Measurements from ENCODE around the gene UNC119.

UNC119 gene

DNA sequence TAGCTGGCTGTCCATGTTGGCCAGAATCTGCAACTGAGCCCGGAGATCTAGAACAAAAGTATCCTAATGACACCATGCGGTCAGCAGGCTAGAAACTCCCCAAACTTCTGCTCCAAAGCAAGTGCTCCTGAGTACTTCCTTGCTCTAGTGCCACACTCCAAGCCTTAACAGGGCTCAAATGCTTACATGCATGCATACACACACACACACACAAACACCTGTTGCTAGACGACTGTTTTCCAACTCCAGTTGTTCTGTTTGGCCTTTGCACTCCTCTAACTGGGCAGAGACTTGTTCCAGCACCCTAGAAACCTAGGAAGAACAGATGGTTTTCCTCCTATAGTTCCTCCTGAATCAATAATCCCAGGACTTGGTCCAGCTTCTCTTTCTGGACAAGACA lies 32.0 kb upstream of the UNC119 start:
- no CpG with 5 or more reads among the region's 3 CpGs for WGBS, 2 donors (ENCODE audit: extremely low coverage in 2 of 2, insufficient read length in 2 of 2, insufficient replicate concordance in 1 of 2)

GRCh38 chr17:28582513-28582912 lies 30.1 kb upstream of the UNC119 start:
- no peak overlapping the region for H3K9ac ChIP-seq (ENCODE audit: low read depth, low read length, poor library complexity)

More for the DNA sequence above, 32.0 kb upstream of the UNC119 start:
- Histone ChIP-seq H2BK12ac (ENCODE audit: low read length) (no peak overlapping the region), H3K14ac (ENCODE audit: low read length) (no peak overlapping the region), H3K36me3 (replicated peaks in 1 of 2; ENCODE audit: control insufficient read depth in 2 of 2, insufficient read depth in 2 of 2, low read length in 2 of 2) (peaks cover 63 to 94% of the 10 kb centered on the region in 2 donors), H2BK5ac (ENCODE audit: low read length) (no peak overlapping the region), H2AFZ (ENCODE audit: low read length) (no peak overlapping the region), H3K4me2 (ENCODE audit: insufficient read depth, low read length, poor library complexity, severe bottlenecking) (no peak overlapping the region), H3K9ac (ENCODE audit: low read depth, low read length, poor library complexity) (no peak overlapping the region), H3K23ac (ENCODE audit: low read depth, low read length, poor library complexity) (no peak overlapping the region), H3K27me3 (ENCODE audit: control insufficient read depth in 3 of 3, insufficient read depth in 3 of 3, low read depth in 1 of 3, low read length in 3 of 3) (no peaks in the 10 kb centered on the region), H3K4me1 (ENCODE audit: control insufficient read depth in 2 of 2, insufficient read depth in 1 of 2, low read depth in 1 of 2, low read length in 2 of 2) (no peaks in the 10 kb centered on the region), H3K4me3 (ENCODE audit: low read length in 2 of 2) (no peak overlapping the region), H2BK120ac (ENCODE audit: low read depth, low read length) (no peak overlapping the region), H3K18ac (ENCODE audit: low read length) (no peak overlapping the region), H3K9me3 (replicated peaks in 1 of 2; ENCODE audit: control insufficient read depth in 2 of 2, insufficient read depth in 1 of 2, low read depth in 1 of 2, low read length in 2 of 2) (no peaks in the 10 kb centered on the region), H3K79me1 (ENCODE audit: low read depth, low read length) (peaks cover 4% of the 10 kb centered on the region), H4K91ac (ENCODE audit: low read depth, low read length, poor library complexity) (no peak overlapping the region), H4K8ac (ENCODE audit: low read depth, low read length) (no peak overlapping the region), H3K4ac (ENCODE audit: low read length) (no peak overlapping the region), H3K27ac (replicated peaks; ENCODE audit: low read length) (no peak overlapping the region), H2AK5ac (ENCODE audit: low read depth, low read length) (no peak overlapping the region), H2BK15ac (ENCODE audit: low read length) (no peak overlapping the region)
- DNase-seq (ENCODE audit: low spot score): no peak

GRCh38 chr17:28580959-28581358 lies 28.5 kb upstream of the UNC119 start:
- peaks cover 2 to 5% of the 10 kb centered on the region in 2 donors for H3K4me1 ChIP-seq (ENCODE audit: control insufficient read depth in 2 of 2, insufficient read depth in 1 of 2, low read depth in 1 of 2, low read length in 2 of 2)
- H3K79me1 ChIP-seq (ENCODE audit: low read depth, low read length): peaks cover 4% of the 10 kb centered on the region
- H2AK5ac ChIP-seq (ENCODE audit: low read depth, low read length): no peak overlapping the region
- H3K4me2 ChIP-seq (ENCODE audit: insufficient read depth, low read length, poor library complexity, severe bottlenecking): no peak overlapping the region
- H2BK12ac ChIP-seq (ENCODE audit: low read length): no peak overlapping the region
- H4K91ac ChIP-seq (ENCODE audit: low read depth, low read length, poor library complexity): no peak overlapping the region
- peaks cover 71 to 90% of the 10 kb centered on the region in 2 donors for H3K36me3 ChIP-seq (replicated peaks in 1 of 2; ENCODE audit: control insufficient read depth in 2 of 2, insufficient read depth in 2 of 2, low read length in 2 of 2)
- no peak overlapping the region for H4K8ac ChIP-seq (ENCODE audit: low read depth, low read length)
- no peak overlapping the region for H2BK120ac ChIP-seq (ENCODE audit: low read depth, low read length)
- H2BK15ac ChIP-seq (ENCODE audit: low read length): no peak overlapping the region
- no peak overlapping the region for H3K23ac ChIP-seq (ENCODE audit: low read depth, low read length, poor library complexity)
- no peak overlapping the region for H2BK5ac ChIP-seq (ENCODE audit: low read length)
- no peak overlapping the region for H3K9ac ChIP-seq (ENCODE audit: low read depth, low read length, poor library complexity)
- H3K27ac ChIP-seq (replicated peaks; ENCODE audit: low read length): no peak overlapping the region
- H3K9me3 ChIP-seq (replicated peaks in 1 of 2; ENCODE audit: control insufficient read depth in 2 of 2, insufficient read depth in 1 of 2, low read depth in 1 of 2, low read length in 2 of 2): no peaks in the 10 kb centered on the region
- H3K27me3 ChIP-seq (ENCODE audit: control insufficient read depth in 3 of 3, insufficient read depth in 3 of 3, low read depth in 1 of 3, low read length in 3 of 3): peaks cover 0 to 1% (median 0%) of the 10 kb centered on the region in 3 experiments
- no peak for DNase-seq (ENCODE audit: low spot score)
- no CpG with 5 or more reads among the region's 3 CpGs for WGBS, 2 donors (ENCODE audit: extremely low coverage in 2 of 2, insufficient read length in 2 of 2, insufficient replicate concordance in 1 of 2)
- no peak overlapping the region for H2AFZ ChIP-seq (ENCODE audit: low read length)
- no peak overlapping the region for H3K18ac ChIP-seq (ENCODE audit: low read length)
- no peak overlapping the region for H3K14ac ChIP-seq (ENCODE audit: low read length)
- H3K4me3 ChIP-seq (ENCODE audit: low read length in 2 of 2): no peak overlapping the region
- H3K4ac ChIP-seq (ENCODE audit: low read length): no peak overlapping the region

More at GRCh38 chr17:28582513-28582912, 30.1 kb upstream of the UNC119 start:
- Histone ChIP-seq H4K91ac (ENCODE audit: low read depth, low read length, poor library complexity) (no peak overlapping the region), H3K23ac (ENCODE audit: low read depth, low read length, poor library complexity) (no peak overlapping the region), H3K18ac (ENCODE audit: low read length) (no peak overlapping the region), H3K4me2 (ENCODE audit: insufficient read depth, low read length, poor library complexity, severe bottlenecking) (no peak overlapping the region), H2BK15ac (ENCODE audit: low read length) (no peak overlapping the region), H3K27ac (replicated peaks; ENCODE audit: low read length) (no peak overlapping the region), H3K4me3 (ENCODE audit: low read length in 2 of 2) (no peak overlapping the region), H2AFZ (ENCODE audit: low read length) (no peak overlapping the region), H4K8ac (ENCODE audit: low read depth, low read length) (no peak overlapping the region), H3K4me1 (ENCODE audit: control insufficient read depth in 2 of 2, insufficient read depth in 1 of 2, low read depth in 1 of 2, low read length in 2 of 2) (no peaks in the 10 kb centered on the region), H3K14ac (ENCODE audit: low read length) (no peak overlapping the region), H3K4ac (ENCODE audit: low read length) (no peak overlapping the region), H3K27me3 (ENCODE audit: control insufficient read depth in 3 of 3, insufficient read depth in 3 of 3, low read depth in 1 of 3, low read length in 3 of 3) (no peaks in the 10 kb centered on the region), H3K79me1 (ENCODE audit: low read depth, low read length) (peaks cover 4% of the 10 kb centered on the region), H2BK120ac (ENCODE audit: low read depth, low read length) (no peak overlapping the region), H2BK5ac (ENCODE audit: low read length) (no peak overlapping the region), H3K9me3 (replicated peaks in 1 of 2; ENCODE audit: control insufficient read depth in 2 of 2, insufficient read depth in 1 of 2, low read depth in 1 of 2, low read length in 2 of 2) (no peaks in the 10 kb centered on the region), H2AK5ac (ENCODE audit: low read depth, low read length) (no peak overlapping the region), H2BK12ac (ENCODE audit: low read length) (no peak overlapping the region), H3K36me3 (replicated peaks in 1 of 2; ENCODE audit: control insufficient read depth in 2 of 2, insufficient read depth in 2 of 2, low read length in 2 of 2) (peaks cover 73 to 96% of the 10 kb centered on the region in 2 donors)
- no CpG with 5 or more reads among the region's 2 CpGs for WGBS, 2 donors (ENCODE audit: extremely low coverage in 2 of 2, insufficient read length in 2 of 2, insufficient replicate concordance in 1 of 2)
- no peak for DNase-seq (ENCODE audit: low spot score)

- H2BK15ac ChIP-seq (ENCODE audit: low read length): no peak overlapping the region
- H3K36me3 ChIP-seq (replicated peaks in 1 of 2; ENCODE audit: control insufficient read depth in 2 of 2, insufficient read depth in 2 of 2, low read length in 2 of 2): peaks cover 57 to 82% of the 10 kb centered on the region in 2 donors
These were observed 27.1 kb upstream of the UNC119 start for GRCh38 chr17:28579526-28579925.

More at GRCh38 chr17:28579526-28579925, 27.1 kb upstream of the UNC119 start:
- H3K27ac ChIP-seq (replicated peaks; ENCODE audit: low read length): no peak overlapping the region
- H3K79me1 ChIP-seq (ENCODE audit: low read depth, low read length): no peaks in the 10 kb centered on the region
- no peak overlapping the region for H3K9ac ChIP-seq (ENCODE audit: low read depth, low read length, poor library complexity)
- H3K4ac ChIP-seq (ENCODE audit: low read length): no peak overlapping the region
- no peak overlapping the region for H3K14ac ChIP-seq (ENCODE audit: low read length)
- H2AFZ ChIP-seq (ENCODE audit: low read length): no peak overlapping the region
- H3K4me3 ChIP-seq (ENCODE audit: low read length in 2 of 2): no peak overlapping the region
- H3K4me2 ChIP-seq (ENCODE audit: insufficient read depth, low read length, poor library complexity, severe bottlenecking): no peak overlapping the region
- no peak overlapping the region for H2BK5ac ChIP-seq (ENCODE audit: low read length)
- no peak overlapping the region for H3K23ac ChIP-seq (ENCODE audit: low read depth, low read length, poor library complexity)
- H3K9me3 ChIP-seq (replicated peaks in 1 of 2; ENCODE audit: control insufficient read depth in 2 of 2, insufficient read depth in 1 of 2, low read depth in 1 of 2, low read length in 2 of 2): no peaks in the 10 kb centered on the region
- H4K91ac ChIP-seq (ENCODE audit: low read depth, low read length, poor library complexity): no peak overlapping the region
- peaks cover 0 to 2% (median 0%) of the 10 kb centered on the region in 3 experiments for H3K27me3 ChIP-seq (ENCODE audit: control insufficient read depth in 3 of 3, insufficient read depth in 3 of 3, low read depth in 1 of 3, low read length in 3 of 3)
- peaks cover 2 to 5% of the 10 kb centered on the region in 2 donors for H3K4me1 ChIP-seq (ENCODE audit: control insufficient read depth in 2 of 2, insufficient read depth in 1 of 2, low read depth in 1 of 2, low read length in 2 of 2)
- H2BK12ac ChIP-seq (ENCODE audit: low read length): no peak overlapping the region
- no peak overlapping the region for H2AK5ac ChIP-seq (ENCODE audit: low read depth, low read length)
- no peak overlapping the region for H2BK120ac ChIP-seq (ENCODE audit: low read depth, low read length)
- no CpG with 5 or more reads among the region's 4 CpGs for WGBS, 2 donors (ENCODE audit: extremely low coverage in 2 of 2, insufficient read length in 2 of 2, insufficient replicate concordance in 1 of 2)
- no peak overlapping the region for H4K8ac ChIP-seq (ENCODE audit: low read depth, low read length)
- no peak overlapping the region for H3K18ac ChIP-seq (ENCODE audit: low read length)
- DNase-seq (ENCODE audit: low spot score): no peak
